Kidney capillary endothelial cell (primary cell): ENCODE data around the gene OR1F1.
"Not testable (repeated sequence)": the region's sequence is repeated elsewhere in the genome, so short reads cannot be mapped to it uniquely, and the experiment has no call there.

Experiments
- DNase-seq: peaks from one replicate; pipeline ENCODE4 v3.0.0-alpha.2; 2018; ENCODE audit warnings: low spot score

Gene OR1F1

GRCh38 chr16:3173892-3174617, 13.9 kb upstream of the OR1F1 start:
- DNase-seq = no peak

DNA sequence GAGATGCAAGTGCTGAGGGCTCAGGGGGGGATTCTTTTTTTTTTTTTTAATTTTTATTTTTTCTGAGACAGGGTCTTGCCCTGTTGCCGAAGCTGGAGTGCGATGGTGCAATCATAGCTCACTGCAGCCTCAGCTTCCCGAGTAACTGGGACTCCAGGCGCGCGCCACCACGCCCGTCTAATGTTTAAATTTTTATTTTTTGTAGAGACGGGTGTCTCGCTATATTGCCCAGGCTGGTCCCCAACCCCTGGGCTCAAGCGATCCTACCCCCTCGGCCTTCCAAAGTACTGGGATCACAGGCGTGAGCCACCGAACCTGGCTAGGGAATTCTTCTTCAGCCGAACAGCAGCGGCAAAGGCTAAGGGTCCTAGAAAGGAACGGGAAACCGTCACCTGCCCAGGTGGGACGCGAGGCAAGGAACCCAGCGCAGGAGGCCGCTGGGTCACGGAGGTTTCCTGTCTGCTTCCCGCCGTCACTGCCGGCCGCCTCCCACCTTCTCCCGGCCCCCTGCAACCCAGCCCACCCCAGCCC, 13.3 kb upstream of the OR1F1 start:
- no peak for DNase-seq

- DNase-seq = peak; percentile 57
These were observed 12.6 kb upstream of the OR1F1 start for GRCh38 chr16:3175157-3176093.

GRCh38 chr16:3179651-3180050, 8.4 kb upstream of the OR1F1 start:
- DNase-seq = no peak

DNA sequence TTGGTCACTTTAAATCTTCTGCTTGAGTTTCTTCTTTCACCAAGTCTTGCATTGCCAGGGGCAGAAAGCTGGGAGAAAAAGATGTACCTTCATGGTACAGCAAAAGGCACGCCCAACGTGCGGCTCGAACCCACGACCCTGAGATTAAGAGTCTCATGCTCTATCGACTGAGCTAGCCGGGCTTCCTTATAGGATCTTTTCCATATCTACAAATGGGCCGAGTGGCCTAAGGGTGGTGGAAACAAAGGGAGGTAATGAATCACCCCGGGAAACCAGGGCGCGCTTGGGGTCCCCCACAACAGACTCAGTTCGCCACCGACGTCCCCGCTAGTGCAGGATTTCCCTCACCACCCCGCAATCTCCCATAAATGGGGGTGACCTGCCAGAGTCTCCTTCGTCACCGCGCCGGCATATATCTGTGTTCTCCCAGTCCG, 7.5 kb upstream of the OR1F1 start:
- DNase-seq = peak; percentile 44

- DNase-seq = not testable (repeated sequence)
These were observed 5.8 kb upstream of the OR1F1 start for GRCh38 chr16:3182293-3182607.

DNA sequence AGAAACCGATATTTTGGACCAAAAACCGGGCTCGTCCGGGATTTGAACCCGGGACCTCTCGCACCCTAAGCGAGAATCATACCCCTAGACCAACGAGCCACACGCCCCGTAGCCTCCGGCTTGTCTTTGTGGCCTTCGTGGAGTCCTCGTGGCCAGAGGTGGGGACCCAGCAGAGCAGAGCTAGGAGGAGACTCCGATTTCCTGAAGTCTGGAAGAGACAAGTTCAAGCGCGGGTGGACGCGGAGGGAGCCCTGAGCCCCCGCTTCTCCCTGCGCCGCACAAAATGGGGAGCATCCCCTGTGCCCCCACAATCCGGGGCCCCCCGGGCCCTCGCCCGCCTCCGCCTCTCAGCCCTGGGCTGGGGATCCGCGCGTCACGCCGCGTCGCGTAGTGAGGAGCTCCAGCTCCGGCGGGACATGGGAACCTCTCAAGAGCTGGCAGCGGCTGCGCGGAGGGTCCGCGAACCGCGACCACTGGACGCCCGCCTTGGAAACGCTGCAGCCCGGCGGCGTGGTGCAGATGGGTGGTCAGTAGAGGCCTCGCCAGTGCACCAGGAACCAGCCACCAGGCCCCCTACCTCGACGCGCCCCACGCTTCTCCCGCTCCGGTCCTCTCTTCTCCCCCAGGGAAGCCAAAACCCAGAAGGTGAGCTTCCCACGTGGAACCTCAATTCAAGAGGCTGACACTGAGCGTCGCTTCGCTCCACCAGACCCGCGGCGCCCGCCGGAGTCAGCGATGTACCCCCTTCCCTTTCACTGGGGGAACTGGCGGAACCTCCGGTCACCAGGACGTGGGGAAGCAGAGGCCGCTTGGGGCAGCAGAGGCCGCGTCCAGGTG, 5.2 kb upstream of the OR1F1 start:
- DNase-seq = peak; percentile 74

DNA sequence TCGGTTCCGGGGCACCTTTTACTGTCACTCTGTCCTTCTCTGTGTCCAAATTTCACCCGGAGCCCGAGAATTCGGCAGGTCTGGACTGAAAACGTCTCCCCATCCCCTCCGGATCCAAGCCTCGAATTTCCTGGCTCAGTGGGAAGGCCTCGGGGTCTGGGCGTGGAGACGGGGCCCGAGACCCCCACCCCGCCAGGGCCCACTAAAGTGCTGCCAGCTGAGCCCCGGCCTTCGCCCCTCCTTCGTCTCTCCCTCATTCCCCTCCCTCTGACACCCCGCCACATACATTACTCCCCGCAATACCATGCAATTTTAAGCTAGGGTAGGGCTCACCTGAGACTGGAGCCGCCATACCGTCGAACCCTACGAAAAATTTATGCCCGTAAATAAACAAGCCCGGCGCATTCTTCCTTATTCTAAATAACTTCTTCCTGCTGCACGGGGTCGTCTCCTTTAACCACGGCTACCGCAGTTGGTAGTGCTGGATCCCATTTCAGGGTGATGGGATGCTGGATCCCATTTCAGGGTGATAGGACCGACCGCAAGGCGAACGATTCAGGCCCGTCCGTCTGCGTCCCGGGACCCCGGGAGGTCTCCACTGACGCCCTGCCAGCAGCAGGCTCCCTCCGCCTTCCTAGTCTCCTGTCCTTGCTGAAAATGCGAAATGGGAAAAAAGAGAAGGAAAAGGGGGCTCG, 4.4 kb upstream of the OR1F1 start:
- DNase-seq = no peak

- DNase-seq = no peak
These were observed 886 bp upstream of the OR1F1 start for GRCh38 chr16:3186946-3187690.

GRCh38 chr16:3188675-3188924, 596 bp downstream of the OR1F1 start:
- DNase-seq = no peak

DNA sequence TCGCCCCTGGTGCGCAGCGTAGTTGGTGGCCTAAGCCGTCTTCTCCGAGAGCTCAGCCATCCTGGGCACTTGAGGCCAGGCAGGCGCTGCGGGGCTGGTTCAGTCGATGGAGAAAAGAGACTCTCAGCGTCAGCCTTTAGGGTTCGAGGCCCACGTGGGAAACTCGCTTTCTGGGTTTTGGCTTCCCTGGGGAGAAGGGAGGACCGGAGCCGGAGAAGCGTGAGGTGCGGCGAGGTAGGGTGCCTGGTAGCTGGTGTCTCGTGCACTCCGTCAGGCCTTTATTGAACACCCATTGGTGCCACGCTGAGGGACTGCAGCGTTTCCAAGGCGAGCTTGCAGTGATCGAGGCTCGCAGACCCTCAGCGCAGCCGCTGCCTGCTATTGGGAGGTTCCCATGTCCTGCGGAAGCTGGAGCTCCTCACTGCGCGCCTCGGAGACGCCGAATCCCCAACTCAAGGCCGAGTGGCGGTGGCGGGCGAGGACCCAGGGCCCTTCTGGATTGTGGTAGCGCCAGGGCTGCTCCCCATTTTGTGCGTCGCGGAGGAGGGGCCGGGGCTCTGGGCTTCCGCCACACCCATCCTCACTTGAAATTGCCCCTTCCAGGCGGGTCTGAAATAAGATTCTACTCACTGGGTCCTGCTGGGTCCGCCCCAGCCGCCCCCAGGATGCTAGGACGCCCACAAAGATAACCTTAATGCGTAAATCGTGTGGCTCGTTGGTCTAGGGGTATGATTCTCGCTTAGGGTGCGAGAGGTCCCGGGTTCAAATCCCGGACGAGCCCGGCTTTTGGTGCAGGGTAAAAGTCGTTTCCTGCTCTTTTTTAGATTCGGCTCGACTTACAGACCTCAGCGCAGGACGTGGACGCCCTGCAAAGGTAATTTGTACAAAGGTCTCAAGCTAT, 1.2 kb downstream of the OR1F1 start:
- DNase-seq = peak; percentile 70

- no peak for DNase-seq
These were observed 1.9 kb downstream of the OR1F1 start for GRCh38 chr16:3189869-3190268.

DNA sequence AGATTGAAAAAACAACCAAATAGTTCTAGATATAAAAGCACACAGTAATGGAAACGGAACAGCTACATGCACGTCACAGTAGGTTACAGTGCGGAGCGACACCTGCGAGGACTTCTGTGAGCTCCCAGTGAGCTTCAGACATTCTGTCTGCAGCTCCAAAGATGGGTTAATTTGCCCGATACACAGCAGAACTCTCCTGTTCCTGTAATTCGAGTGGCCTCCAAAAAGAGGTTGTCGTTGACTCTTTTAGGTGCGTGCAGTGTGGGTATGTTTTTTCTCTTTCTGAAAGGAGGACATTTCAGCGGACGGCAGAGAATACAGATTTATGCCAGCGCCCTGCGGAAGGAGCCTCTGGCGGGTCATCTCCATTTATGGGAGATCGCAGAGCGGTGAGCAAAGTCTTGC, 2.9 kb downstream of the OR1F1 start:
- DNase-seq = no peak

DNA sequence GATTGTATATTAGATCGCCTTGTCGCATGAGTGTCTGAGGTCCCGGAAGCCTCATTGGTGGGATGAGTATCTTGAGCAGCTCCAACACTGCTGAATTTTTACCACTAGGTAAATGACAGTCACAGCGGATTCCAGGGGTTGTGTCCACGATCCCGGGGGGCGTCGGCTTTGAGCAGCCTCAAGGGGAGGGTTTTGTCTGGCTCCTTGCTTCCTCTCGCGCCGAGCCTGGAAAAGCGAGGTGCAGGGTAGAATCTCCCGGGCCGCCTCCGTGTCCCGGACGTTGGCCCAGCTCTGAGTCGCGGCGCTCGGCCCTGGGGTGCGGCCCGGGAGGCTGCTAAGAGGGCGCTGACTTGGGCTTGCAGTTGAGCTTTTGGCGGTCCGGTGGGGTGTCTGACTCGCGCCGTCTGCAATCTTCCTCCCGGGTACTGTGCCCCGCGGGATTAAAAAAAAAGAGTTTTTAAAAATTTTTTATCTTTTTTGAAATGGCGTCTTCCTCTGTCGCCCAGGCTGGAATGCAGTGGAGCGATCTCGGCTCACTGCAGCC, 4.5 kb downstream of the OR1F1 start:
- DNase-seq = no peak

- no peak for DNase-seq
These were observed 5.5 kb downstream of the OR1F1 start for GRCh38 chr16:3193221-3194212.

DNA sequence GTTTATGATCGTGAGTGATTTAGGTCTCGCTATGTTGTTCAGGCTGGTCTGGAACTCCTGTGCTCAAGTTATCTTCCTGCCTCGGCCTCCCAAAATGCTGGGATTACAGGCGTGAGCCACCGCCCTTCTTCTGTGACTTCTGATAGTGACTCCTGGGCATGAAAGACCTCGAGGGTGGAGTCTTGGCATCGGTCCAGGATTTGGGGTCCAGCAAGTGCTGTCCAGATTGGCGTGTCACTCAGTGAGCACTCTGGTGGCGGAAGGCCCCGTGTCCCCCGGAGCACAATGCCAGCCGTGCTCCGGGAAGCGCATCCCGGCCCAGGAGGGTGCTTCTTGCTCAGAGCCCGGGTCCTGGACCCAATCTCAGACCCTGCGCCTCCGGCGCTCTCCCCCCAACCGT, 6.8 kb downstream of the OR1F1 start:
- no peak for DNase-seq

DNA sequence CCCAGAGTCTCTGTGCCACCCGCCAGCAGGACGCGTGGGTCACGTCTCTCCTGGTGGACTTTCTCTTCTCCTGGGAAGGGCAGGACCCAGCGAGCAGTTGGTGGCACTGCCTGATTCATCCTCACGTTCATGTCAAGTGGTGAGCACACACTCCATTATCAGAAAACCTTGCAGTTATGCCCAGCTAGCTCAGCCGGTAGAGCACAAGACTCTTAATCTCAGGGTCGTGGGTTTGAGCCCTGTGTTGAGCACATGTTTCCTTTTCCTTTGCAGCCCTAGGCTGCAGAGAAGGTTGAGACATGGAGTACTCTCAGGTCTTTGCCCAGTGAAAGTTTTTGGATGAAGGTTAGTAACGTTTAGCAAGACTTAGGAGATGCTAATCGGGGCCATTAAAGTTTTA, 8.0 kb downstream of the OR1F1 start:
- DNase-seq = no peak

GRCh38 chr16:3197694-3198333, 9.8 kb downstream of the OR1F1 start:
- not testable (repeated sequence) for DNase-seq
